GM18520 (cell line): Measurements from ENCODE around the gene TIAM2.
"Not testable (repeated sequence)": the region's sequence is repeated elsewhere in the genome, so short reads cannot be mapped to it uniquely, and the experiment has no call there.

ENCODE experiments used
- ATAC-seq: cut with Tn5 transposase; IDR thresholded peaks from one replicate; pipeline ENCODE4 v1.9.1; 2021; ENCODE audit not compliant: unreplicated experiment

TIAM2 gene

DNA sequence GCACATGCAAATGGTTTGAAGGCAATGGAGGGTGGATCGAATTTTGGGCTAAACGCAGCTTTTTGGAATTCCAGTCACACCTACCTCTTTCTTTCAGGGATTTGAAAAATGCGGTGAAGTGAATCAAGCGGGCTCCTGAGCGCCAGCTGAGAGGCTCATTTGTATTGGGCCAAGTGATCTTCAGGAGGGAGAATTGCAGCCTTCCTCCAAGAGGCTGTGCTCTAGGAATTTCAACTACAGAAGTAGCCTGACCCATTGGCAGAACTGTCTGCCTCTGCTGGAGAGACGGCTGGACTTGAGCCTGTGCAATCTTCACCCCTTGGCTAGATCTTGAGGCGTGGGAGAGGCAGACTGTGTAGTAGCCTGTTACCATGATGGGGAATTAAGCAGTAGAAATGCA lies 5.7 kb upstream of the TIAM2 start:
- ATAC-seq: no peak

DNA sequence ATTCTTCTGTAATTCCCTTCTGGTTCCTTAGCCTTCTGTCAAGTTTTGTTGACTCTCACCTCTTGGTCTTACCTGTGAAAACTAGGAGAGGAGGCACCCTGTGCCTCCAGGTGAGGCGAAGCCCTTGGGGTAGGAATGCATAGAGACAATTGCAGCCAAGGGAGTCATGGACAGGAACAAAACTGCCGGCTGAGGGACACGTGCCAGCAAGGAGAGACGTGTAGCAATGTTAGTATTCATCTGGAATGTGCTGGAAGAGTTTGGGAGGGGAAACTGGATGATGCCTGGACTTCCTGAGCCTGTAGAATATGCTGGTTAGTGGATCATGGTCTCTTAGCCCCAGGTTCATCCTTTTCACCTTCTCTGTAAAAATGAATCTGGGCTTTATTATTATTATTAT lies 3.9 kb upstream of the TIAM2 start:
- no peak for ATAC-seq

DNA sequence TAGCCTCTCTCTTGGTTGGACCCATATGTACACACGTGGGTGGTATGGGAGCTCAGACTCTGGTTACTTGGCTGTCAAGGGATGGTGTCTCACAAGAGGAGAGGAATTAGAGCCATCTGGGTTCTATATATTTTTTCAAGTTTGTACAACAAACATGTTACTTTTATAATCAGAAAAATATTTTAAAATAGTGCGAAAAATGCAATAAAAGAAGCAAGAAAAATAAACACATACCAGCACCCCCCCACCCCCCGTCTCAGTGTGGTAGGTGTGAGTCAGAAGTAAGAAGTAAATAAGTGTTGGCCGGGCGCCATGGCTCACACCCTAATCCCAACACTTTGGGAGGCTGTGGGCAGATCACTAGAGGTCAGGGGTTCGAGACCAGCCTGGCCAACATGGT lies 2.1 kb upstream of the TIAM2 start:
- ATAC-seq: no peak

DNA sequence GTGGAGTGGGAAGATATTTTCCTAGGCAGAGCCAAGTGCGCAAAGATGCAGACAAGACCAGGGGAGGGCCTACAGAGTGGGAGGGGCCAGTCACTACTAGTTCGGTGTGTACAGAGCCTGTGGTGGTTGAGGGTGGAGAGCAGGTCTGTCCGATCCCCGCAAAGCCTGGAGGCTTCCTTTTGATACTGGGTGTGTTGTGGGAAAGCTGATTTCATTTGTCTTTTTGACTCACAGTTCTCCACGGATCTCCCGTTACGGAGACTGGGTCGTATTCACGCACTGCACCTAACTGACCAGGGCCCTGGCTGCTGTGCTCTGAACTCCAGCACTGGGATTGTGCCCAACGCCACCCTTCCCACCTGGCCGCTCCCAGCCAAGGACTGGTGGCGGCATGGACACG lies 1.4 kb upstream of the TIAM2 start:
- no peak for ATAC-seq

DNA sequence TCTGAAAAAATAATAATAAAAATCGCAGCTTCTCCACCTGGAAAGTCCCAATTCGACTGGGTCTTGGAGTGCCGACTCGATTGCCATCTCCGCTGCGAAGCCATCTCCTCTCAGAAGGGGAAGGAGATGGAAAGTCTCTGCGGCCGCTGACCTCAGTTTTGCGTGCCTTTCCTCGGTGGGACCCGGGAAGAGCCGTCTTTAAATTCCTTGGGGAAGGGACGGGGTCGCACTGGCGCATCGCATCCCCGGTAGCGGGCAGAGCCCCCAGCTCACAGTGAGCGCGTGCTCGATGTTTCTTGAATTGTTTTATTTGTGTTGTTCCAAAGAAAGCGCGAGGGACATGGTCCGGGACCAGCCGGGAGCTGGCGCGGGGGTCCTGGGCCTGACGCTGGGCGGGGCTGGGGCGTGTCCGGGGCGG lies 270 bp upstream of the TIAM2 start:
- ATAC-seq: no peak

DNA sequence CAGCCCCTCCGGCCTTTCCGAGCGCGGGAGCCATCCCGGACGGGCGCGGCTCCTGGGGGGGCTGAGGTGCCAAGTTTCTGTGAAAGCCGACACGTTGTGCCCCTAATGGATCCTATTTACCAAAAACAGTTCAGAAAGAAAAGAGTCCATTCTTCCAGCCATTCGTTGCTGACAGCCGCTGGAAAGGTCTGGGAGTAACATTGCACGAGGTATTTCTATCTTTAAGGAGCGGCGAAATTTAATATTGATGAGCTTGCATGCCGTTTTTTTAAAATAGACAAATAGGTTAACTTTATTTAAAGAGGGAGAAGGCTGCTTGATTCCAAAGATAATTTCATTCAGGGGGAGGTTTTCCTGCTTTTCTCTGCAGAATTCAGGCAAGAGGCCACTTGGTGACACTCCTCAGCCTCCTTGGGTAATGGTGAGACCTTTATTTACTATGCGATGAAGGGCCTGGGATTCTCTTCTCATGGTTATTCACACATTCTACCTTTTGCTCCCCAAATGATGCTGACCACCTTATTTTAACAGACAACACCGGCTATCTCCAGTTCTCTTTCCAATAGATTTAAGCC lies 988 bp downstream of the TIAM2 start:
- ATAC-seq: no peak

DNA sequence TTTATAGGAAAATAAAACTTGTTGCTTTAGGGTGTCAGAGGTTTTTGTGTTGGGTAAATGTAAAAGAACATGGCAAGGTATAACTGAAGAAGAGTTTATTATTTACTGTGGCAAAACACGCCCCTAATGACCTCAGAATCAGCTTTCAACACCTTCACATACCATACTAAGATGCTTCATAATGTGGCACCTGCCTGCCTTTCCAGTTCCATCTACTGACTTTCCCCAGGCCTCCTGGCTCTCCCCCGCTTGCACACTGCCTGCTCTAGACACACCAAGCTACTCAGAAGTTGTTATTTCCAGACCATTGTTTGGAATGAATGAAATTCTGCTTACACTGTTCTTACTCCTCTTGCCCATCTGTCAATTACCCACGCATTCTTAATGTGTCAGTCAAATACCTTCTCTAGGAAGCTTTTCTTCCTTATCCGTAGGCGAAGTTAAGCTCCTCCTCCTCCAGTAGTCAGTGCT lies 1.8 kb downstream of the TIAM2 start:
- no peak for ATAC-seq

DNA sequence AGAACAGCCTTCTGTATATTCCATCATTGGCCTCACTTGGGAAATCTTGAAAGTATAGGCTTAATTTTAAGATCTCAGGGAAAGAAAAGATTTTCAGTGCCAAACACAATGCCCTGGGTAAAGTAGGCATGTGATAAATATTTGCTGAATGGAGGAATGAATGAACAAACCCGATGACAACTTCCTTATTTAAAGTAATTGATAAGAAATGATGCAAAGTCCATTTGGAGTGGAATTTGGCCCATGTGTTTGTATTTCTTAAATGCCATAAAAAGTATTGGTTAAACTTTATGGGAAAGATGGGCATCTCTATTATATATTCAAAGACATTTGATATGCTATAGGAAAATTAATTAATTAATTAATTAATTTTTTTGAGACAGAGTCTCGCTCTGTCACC lies 3.7 kb downstream of the TIAM2 start:
- ATAC-seq: no peak

DNA sequence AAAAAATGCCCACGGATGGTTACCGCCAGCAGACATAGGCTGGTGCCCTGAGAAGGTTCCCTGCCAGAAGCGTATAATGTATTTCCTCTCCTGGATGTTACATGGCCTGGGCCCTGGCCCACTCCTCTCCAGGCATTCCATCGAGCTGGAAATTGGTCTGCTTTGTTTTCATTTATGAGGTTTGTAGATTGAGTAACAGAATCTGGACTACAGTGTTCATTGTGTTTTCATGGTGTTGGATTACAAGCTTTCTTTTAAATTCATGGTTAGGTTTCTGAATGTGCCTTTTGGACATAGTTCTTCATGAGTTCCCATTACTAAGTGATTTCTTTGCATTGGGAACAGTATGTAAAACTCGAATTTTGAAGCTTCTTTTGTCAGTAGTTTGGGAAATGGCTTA lies 6.4 kb downstream of the TIAM2 start:
- ATAC-seq: no peak

DNA sequence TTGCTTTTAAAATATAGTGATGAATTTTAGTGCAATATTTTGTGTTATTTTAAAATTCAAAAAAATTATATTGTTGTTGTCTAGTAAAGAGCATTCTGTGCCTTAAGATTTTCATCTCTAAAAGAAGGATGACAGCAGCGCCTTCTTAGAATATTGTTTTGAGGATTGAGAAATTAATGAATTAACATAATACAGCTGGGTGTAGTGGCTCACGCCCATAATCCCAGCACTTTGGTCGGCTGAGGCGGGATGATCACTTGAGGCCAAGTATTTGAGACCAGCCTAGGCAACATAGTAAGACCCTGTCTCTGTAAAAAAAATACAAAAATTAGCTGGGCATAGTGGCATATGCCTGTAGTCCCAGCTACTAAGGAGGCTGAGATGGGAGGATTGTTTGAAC lies 6.8 kb downstream of the TIAM2 start:
- ATAC-seq: no peak

DNA sequence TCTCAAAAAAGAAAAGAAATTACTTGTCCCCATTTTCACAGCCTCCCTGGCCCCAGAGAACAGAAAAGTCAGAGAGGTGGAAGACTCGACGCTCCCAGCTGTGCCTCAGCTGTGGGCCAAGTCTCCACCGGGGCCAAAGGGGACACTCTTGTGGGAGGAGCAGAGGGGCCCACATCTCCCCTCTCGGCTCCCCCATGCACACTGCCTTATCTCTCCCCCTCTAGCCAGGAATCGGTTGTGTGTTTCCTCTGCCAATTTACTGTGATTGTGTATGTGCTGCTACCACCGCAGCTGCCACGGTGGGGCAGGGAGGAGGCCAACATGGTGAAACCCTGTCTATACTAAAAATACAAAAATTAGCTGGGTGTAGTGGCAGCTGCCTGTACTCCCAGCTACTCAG lies 8.4 kb downstream of the TIAM2 start:
- no peak for ATAC-seq

DNA sequence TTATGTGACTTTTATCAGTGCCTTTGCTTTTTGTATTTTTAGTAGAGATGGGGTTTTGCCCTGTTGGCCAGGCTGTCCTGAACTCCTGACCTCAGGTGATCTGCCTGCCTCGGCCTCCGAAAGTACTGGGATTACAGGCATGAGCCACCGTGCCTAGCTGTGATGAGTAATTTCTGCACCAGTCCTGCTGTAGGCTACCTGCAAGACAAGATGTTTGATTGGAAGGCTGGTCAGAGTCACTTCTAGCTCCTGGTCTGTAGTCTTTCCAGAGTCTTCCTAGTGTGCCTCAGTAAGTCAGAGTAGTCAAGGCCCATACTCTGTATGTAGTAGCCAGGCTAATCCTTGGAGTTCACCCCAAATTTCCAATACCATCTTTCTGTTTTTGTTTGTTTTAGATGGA lies 8.9 kb downstream of the TIAM2 start:
- ATAC-seq: no peak

DNA sequence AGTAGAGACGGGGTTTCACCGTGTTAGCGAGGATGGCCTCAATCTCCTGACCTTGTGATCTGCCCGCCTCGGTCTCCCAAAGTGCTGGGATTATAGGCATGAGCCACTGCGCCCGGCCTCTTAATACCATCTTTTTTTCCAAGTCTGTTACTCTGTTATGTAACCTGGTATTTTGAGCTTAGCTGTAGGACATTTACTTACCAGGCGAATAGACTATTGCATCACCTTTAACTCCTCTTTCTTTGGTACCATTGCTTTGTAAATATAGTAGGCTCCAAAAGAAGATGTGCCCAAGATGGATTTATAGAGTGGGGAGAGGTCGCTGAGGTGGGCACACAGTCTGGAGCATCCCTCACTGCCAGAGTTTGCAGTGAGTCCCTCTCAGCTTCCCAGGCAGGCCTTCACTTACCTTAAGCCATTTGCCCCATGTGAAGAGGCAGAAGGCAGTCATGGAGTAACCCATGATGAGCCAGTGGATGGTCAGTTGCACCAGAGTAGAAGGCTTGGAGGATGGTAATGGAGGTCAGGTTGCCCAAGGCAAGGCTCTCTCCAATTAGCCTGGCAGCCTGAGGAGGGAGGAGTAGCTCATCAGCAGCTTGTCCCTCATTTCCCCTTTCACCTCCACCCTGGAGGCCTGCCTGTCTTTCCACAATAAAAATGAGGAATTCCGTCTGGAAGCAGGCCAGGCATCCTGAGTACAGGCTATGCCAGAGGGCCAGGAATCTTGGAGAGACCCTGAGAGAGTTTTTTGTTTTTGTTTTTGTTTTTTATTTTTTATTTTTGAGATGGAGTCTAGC lies 9.7 kb downstream of the TIAM2 start:
- ATAC-seq: no peak

DNA sequence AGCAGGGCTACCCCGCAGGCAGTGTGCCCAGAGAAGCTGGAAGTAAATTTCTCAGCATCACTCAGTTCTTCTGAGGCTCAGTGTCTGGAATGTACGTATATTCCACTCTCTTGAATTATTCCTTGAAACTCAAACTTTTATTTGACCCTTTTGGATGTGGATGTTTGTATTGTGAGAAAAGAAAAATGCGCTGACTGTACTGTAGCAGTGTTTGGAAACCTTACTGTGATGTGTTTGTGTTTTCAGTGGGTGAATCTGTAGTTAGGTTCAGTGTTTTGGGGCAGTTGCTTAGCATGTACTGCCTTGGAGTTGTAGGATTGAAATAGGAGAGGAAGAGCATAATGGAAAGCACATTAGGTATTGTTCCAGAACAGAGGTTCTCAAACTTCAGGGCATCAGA lies 13.5 kb downstream of the TIAM2 start:
- no peak for ATAC-seq

DNA sequence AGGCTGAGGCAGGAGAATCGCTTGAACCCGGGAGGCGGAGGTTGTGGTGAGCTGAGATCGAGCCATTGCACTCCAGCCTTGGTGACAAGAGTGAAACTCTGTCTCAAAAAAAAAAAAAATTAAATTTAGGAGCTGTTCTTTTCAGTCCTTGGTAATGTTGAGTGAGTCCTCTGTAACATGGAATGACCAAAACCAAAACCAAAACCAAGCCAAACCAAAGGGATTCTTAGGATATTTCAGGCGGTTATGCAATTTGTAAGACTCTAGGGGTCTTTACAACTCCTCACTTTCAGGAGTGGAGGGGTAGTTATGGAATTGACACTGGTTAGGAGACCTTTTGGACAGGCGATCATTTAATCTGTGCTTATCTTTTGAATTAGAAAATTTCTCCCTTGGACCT lies 15.8 kb downstream of the TIAM2 start:
- ATAC-seq: no peak

DNA sequence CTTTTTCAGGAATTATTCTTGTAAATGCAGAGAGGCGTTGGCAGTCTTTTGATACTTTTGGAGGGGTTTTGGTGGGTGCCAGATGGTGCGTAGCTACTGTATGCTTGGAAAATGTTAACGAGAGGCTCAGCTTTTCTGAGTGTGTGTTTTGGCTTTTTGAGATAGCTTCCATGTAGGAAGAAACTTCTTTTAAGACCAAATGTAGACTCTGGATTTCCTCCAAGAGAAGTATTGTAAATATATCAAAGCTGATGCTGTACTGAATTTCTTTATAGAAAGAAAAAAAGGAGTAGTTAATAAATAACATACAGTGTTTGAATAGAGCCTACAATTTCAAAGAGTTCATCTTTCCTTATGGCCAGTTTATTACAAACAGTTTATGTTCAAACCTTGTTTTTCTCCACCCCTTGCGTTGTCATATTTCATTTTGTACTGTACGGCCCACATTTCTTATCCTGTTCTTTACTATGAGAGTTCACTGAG lies 16.7 kb downstream of the TIAM2 start:
- ATAC-seq: no peak

DNA sequence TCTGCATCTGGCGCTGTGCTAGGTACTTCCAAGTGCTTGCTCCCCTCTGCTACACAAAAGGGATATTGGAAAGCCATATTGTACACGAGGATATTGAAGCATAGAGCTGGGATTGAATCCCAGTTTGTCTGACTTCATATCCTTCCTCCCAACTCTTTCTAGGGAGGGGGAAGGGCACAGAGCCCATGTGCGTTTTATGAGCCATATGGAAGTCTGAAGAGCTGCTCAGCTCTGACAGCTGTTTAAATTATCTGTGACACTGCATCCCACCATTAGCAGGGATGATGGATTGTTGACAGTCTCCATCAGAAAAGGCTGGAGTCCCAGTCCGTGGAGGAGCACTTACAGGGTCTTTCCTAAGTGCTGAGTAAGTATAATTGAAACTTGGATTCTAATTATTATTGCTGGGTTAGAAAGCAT lies 18.4 kb downstream of the TIAM2 start:
- no peak for ATAC-seq

DNA sequence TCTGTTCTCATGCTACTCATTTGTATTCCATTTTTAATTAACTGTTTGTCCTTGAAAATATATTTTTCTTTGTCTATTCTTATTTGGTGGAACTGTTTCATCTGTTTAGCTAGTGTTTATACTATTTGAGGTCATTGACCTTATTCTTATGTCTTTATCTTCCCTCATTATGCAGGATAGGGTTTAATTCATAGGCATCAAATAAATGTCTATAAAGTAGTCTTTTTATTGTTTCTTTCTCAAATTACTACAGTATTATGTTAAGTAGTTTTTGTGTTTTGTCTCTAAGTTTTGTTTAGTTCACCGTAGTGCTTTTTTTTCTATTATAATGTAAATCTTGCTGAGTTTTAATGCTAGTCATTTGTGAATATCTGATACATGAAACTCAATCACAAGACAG lies 19.0 kb downstream of the TIAM2 start:
- ATAC-seq: no peak

DNA sequence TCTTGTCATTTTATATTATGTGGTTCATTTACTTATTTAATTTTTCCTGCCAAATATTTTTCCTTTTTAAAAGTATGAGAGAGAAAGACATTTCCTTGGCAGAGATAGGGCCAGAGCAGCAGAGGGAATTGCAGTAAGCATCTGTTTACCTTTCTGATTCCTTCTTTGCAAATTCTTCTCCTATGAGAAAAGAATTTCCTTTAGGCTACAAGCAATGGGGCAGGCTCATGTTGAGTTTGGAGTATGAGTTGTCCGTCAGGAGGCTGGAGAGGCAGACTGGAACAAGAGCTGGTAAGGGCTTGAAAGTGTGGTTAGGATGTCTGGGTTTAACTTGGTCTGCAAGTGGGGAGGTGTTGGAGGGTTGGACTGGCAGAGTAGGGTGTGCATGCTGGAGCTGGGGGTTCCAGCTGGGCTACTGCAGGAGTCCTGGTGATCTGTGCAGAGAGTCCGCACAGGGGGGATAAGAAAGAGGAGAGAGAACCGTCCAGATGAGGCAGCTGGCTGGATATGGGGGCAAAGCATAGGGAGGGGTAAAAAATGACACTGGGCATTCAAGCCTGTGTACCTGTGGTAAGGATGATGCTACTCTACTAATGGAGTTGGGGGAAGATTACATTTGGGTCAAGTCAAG lies 19.7 kb downstream of the TIAM2 start:
- no peak for ATAC-seq

DNA sequence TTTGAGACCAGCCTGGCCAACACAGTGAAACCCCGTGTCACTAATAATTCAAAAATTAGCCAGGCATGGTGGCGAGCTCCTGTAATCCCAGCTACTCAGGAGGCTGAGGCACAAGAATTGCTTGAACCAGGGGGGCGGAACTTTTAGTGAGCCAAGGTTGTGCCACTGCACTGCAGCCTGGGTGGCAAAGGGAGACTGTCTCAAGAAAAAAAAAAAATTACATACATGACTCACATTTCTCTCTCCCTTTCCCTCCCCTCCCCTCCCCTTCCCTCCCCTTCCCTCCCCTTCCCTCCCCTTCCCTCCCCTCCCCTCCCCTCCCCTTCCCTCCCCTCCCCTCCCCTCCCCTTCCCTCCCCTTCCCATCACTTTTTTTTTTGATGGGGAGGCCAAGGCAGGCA lies 23.3 kb downstream of the TIAM2 start:
- ATAC-seq: not testable (repeated sequence)

DNA sequence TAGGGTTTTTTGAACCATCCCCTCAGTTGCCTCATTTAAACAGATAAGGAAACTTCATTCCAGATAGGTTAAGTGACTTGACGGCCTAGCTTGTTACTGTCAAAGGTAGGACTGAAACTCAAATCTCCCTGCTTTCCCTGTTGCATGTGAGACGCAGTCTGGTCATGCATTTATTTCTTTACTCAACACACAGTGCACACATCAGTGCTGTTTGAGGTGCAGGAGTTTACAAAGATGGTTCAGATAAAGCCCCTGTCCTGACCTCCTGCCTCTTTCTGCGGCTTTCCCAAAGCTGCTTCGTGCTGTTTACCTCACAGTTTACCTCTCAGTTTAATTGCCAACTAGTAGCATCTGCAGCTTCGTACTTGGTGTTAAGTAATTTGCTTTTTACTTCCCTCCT lies 26.6 kb downstream of the TIAM2 start:
- no peak for ATAC-seq

DNA sequence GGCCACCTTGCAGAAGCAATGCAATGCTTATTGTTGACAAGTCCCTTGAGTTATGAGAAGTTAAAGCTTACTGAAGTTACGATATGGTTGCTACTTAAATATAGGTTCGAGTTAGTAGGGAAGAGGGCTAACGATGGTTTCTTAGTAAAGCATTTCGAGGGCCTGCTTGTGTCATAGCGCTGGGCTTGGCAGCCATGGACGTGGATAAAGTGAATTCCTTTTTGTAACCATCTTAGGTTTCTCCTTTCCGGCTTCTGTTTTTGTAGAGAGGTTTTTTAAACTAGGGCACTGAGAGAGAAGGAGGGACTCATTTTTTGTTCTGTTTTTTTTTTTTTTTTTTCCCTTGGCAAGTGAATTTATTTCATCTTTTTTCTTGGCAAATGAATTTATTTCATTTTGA lies 27.6 kb downstream of the TIAM2 start:
- no peak for ATAC-seq
